ENCODE data around the gene MVK. TPM values are rescaled to one million over a fixed set of nuclear protein-coding genes. Genes with fewer than 3 reads are reported as not detected.

The MVK gene
- 10 to 100 TPM; 12.5 to 22.0 (median 19.1) TPM for polyA plus RNA-seq (ENCODE audit: insufficient read length in 4 of 4)

DNA sequence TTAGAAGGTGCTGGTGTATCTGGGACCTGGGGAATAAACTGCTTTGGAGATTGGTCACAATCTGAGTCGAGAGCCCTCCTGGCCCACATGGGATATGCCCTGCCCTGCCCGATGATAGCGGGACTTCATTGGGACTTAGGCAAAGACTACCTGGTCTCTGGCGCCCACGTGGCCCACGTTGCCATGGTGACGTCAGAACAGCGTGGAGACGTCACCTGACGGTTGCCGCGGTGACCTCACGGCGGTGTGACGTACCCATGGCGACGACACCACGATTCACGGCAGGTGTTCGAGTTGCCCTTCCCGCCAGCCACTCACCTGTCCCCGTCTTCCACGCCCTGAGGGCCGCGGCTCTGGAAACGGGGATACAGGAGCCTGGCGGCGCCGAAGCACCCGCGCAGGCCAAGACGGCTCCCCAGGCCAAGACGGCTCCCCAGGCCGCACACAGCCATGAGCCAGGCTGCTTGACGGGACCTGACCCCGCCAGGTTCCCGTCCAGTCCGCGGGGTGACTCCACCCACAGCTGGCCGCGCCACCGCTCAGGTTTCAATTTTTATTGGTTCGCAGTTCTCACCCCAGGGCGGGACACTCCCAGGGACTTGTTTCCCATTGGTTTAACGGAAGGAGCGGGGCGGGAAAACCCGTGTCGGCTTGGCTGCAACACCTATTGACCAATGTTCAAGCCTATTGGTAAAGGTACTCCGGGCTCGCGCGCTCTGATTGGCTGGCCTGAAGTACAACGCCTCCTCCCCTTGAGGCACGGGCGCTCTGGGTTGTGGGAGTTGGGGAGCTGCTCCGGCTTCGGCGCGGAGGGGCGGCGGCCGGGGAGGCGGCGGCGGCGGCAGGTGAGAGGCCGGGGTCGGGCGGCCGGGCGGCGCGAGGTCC, at the start of gene MVK, which contains the start of gene MMAB:
Gene MVK, plus strand, starts transcription at position 766 of the 885 bp plus-strand sequence. CDS start 1,029 bp downstream, outside the sequence.
Gene MMAB, minus strand, starts transcription at position 476 of the 885 bp plus-strand sequence. Its CDS starts 24 bp downstream, at position 452.
- peak; percentile 95 to 99 (median 97) for DNase-seq (ENCODE audit: low read depth in 4 of 4, low spot score in 3 of 4)

DNA sequence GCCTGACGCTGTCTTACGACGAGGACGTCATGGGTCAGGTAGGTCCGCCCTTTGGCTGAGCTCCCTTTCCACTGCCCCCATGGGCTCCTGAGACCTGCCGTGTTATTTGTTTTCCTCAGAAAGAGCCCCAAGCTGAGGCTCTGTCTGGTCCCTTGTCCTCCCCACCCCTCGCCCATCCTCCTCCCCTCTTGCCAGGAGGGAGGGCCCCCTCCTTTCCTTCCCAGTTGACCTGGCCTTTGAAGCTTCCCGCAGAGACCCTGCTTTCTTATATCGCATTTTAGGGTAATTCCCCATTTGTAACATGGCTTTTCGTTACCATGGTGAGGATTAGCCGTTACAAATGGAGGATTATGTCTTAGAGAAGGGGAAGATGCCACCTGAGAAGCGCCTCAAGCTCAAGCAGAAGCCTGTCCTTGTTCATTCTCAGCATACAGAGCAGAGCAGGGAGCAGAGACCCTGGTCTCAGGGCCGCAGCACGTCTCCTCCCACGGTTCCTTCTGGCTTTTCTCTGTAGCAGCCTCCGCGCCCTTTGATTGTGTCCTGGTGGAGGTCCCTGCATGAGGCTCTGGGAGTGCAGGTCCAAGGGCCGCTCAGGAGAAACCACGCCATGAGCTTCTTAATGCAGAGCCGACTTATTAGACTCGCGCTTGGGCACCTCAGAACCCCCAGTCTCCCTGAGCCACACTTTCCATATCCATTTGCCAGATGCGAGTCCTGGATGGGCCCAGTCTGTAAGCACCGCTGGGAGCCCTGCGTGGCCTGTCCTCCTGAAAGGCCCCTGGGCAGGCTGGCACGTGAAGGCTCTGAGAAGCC, 48.9 kb upstream of the MVK start:
- DNase-seq (ENCODE audit: low read depth in 4 of 4, low spot score in 3 of 4), result no peak

GRCh38 chr12:109525279-109525585, 48.4 kb upstream of the MVK start:
- DNase-seq (ENCODE audit: low read depth in 4 of 4, low spot score in 3 of 4), result no peak

DNA sequence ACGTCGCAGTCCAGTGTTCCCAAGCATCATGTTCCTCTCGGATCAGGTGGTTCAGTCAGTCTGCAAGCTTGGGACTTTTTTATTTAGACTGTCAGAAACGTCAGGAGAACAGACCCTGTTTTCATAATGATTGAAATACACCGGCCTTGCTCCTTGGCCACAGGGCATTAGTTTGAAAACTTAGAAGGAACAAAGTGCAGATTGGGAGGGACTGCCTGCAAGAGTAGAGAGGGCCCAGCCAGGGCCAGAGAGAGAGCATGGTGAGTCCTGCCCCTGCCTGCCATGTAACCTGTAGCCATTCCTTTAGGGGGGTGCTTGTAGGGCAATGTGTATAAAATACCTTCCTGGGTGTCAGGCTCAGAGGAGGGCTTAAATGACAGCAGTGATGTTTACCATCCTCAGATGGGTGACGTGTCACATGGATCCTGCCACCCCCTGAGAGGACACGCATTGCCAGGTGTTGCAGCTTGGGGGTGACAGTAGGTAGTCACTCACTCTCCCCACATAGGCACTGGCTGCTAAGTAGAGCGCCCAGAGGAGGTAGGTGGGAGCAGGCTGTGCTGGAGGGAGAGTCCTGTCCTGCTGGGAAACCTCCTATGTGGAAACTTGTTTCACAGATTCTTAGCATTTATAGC, 46.0 kb upstream of the MVK start:
- no peak for DNase-seq (ENCODE audit: low read depth in 4 of 4, low spot score in 3 of 4)

DNA sequence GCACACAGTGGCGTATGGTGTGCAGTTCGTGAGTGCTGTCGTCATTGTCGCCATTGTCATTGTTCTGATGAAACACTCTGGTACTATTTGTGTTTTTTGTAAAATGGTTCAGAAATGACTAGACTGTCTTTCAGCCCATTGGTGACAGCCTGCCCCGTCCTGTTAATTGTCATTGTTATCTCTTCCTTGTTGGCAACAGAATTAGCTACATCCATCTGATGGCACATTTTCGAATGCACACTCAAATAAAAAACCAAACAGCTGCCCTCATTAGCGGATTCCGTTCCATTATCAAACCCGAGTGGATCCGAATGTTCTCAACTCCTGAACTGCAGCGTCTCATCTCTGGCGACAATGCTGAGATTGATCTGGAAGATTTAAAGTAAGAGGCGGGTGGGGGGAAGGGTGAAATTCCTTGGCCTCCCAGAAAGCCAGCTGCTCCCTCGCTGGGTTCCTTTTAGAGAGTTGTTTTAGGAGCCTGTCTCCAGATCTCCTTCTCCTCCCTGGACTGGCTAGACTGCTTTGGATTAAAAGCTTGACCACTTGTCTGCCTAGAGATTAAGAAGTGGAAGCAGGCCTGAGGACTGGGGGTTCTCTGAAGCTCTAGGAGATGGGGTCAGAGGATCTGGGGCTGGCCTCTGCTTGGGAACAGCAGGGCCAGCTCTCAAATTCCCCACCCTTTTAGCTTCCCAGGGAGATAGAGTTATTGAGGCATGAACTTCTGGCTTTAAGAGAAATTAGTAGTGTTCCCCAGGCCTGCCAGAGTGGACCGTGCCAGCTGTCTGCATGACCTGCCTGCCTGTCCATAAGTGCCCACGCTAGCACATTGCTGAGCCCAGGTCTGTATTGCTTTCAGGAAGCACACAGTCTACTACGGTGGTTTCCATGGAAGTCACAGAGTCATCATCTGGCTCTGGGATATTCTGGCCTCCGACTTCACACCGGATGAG, 43.6 kb upstream of the MVK start:
- DNase-seq (ENCODE audit: low read depth in 4 of 4, low spot score in 3 of 4), result no peak

GRCh38 chr12:109531411-109531810, 42.2 kb upstream of the MVK start:
- no peak for DNase-seq (ENCODE audit: low read depth in 4 of 4, low spot score in 3 of 4)

GRCh38 chr12:109532721-109533486, 40.7 kb upstream of the MVK start:
- no peak for DNase-seq (ENCODE audit: low read depth in 4 of 4, low spot score in 3 of 4)

GRCh38 chr12:109533487-109533740, 40.2 kb upstream of the MVK start:
- DNase-seq (ENCODE audit: low read depth in 4 of 4, low spot score in 3 of 4), result no peak

DNA sequence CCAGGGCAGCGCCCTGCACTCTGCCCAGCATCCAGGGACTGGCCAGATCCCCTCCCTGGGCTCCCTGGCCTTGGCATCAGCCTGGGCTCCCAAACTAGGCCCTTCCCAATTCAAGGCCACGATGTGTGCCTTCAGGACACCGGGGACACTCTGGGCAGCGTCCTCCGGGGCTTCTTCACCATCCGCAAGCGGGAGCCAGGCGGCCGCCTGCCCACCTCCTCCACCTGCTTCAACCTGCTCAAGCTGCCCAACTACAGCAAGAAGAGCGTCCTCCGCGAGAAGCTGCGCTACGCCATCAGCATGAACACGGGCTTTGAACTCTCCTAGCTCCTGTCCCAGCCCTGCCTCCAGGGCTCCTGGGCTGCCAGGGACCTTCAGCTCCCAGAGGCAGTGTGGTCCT, 39.1 kb upstream of the MVK start:
- DNase-seq (ENCODE audit: low read depth in 4 of 4, low spot score in 3 of 4), result no peak

- no peak for DNase-seq (ENCODE audit: low read depth in 4 of 4, low spot score in 3 of 4)
These were observed 38.2 kb upstream of the MVK start for GRCh38 chr12:109535231-109535862.

DNA sequence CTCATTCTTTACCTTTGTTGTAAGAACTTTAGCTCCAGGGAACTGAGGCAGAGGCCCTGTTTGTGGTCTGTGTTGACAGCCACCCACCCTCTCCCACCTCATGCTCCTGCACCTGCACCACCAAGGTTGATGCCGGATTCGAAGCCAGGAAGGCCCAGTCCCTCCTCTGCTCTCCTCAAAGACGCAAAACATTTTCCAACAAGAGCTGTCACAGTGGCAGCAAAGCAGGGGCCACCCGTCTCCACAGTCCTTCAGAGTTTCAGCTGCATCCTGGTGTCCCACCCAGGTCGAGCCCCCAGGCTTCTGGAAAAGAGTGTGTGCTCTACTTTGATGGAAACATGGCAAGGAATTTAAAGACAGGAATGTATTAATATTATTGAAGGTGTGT, 37.7 kb upstream of the MVK start:
- DNase-seq (ENCODE audit: low read depth in 4 of 4, low spot score in 3 of 4), result no peak

- DNase-seq (ENCODE audit: low read depth in 4 of 4, low spot score in 3 of 4), result no peak
These were observed 36.5 kb upstream of the MVK start for GRCh38 chr12:109537136-109537535.

- DNase-seq (ENCODE audit: low read depth in 4 of 4, low spot score in 3 of 4), result no peak
These were observed 35.3 kb upstream of the MVK start for GRCh38 chr12:109538191-109538863.

- no peak for DNase-seq (ENCODE audit: low read depth in 4 of 4, low spot score in 3 of 4)
These were observed 34.1 kb upstream of the MVK start for GRCh38 chr12:109539508-109539907.

DNA sequence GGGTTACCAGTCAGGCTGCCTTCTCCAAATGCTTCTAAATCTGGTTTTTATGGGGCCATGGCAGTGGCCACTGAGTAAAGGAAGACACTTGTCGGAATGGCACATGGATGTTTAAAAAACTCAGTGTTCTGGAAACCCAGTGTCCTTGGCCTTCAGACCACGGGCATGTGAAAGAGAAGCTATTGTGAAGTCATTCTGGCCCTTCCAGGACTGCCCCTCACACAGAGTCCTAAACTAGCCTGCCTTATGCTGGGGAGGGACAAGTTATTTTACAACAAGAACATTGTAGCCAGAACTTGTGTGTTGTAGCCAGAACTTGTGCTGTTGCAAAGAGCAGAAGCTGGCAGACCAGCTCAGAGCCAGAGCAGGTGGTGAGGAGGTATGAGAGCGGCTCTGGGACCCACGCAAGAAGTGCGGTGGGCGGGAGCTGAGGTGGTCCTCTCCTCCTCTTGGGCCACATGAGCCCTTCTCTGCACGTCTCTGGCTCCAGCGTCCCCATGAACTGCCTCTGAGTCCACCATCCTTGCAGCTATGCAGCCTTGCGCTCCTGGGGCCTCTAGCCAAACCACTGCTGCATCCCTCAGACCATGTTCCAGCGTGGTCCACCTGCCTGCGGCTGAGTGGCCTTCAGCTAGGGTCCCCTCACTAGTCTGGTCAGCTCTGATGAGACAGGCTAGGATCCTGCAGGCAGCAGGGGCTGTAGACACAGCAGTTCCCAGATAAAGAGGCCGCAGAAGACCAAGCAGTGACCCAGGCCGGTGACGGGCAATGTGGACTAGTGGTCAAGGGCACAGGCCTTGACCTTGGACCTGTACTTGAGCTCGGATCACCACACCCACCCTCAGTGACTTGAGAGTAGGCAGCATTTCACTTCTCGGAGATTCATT, 32.8 kb upstream of the MVK start:
- no peak for DNase-seq (ENCODE audit: low read depth in 4 of 4, low spot score in 3 of 4)

DNA sequence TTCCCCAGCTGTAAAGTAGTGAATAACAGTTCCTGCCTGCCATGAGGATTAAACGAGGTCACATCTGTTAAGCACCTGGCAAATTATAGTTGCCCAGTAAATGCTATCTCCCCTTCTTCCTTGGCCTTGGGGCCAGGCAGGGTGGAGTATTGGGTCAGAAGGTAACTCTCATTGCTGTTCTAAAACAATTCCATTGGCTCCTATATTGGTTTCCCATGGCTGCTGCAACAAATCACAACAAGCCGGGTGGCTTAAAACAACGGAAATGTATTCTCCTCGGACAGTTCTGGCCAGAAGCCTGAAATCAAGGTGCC, 32.2 kb upstream of the MVK start:
- no peak for DNase-seq (ENCODE audit: low read depth in 4 of 4, low spot score in 3 of 4)

DNA sequence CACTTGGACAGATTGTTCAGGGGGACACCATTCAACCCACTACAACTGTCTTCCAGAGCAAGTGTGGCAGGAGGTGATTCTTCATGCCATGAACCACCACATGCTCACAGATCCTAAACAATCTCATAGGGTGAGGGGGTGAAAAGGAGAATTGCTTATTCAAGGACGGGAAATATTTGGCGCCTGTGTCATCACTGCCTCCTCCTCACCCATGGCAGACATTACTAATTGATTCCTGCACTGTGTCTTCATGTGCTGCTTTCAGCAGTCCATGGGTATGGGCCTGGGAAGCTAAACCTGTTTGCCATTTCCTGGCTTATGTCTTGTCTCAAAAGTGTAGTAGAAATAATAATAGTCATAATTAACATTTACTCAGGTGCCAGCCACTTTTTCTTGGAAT, 31.6 kb upstream of the MVK start:
- no peak for DNase-seq (ENCODE audit: low read depth in 4 of 4, low spot score in 3 of 4)

GRCh38 chr12:109542876-109543275, 30.7 kb upstream of the MVK start:
- DNase-seq (ENCODE audit: low read depth in 4 of 4, low spot score in 3 of 4), result no peak
